GM18517 (cell line): ENCODE results near the gene SEC24C.
"Not testable (repeated sequence)": the region's sequence is repeated elsewhere in the genome, so short reads cannot be mapped to it uniquely, and the experiment has no call there.

Experiments used
- ATAC-seq: cut with Tn5 transposase; IDR thresholded peaks from one replicate; pipeline ENCODE4 v1.9.1; 2021; ENCODE audit warnings: mild to moderate bottlenecking, moderate library complexity; ENCODE audit not compliant: unreplicated experiment

Gene SEC24C

DNA sequence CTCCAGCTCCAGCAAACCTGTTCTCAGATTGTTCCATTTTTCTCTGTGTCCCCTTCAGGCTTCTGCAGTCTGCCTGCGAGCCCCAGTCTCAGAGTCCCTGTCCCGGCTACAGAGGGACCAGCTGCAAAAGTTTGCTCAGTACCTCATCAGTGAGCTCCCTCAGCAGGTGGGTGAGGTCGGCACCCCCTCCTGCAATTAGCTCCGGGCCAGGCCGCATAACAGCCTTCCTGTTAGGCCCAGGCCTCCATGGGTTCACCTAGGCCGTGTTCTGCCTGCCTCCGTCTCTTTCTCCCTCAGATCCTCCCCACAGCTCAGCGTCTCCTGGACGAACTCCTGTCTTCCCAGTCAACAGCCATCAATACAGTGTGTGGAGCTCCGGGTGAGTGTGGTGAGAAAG, 45.5 kb downstream of the SEC24C start:
- ATAC-seq: no peak

DNA sequence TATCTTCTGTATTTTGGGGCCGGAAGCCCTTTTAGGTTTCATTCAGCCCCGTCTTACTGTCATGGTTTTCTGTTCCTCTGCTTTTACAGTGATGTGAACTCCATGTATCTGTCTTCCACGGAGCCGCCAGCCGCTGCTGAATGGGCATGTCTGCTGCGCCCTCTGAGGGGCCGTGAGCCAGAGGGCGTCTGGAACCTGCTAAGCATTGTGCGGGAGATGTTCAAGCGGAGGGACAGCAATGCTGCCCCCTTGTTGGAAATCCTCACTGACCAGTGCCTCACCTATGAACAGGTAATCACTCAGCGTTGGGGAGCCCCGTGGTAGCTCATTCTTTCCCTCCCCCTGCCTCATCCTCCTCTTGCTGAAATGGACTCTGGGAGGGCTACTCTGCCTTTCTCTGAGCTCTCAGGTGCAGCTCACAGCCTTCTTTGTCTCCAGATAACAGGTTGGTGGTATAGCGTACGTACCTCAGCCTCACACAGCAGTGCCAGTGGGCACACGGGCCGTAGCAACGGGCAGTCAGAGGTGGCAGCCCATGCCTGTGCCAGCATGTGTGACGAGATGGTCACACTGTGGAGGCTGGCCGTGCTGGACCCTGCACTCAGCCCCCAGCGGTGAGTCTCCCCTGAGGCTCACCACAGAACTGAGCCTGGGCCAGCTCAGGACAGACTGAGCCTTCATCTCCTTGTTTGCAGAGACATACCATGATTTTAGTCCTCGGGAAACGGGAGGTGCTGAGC, 46.9 kb downstream of the SEC24C start:
- ATAC-seq: no peak

DNA sequence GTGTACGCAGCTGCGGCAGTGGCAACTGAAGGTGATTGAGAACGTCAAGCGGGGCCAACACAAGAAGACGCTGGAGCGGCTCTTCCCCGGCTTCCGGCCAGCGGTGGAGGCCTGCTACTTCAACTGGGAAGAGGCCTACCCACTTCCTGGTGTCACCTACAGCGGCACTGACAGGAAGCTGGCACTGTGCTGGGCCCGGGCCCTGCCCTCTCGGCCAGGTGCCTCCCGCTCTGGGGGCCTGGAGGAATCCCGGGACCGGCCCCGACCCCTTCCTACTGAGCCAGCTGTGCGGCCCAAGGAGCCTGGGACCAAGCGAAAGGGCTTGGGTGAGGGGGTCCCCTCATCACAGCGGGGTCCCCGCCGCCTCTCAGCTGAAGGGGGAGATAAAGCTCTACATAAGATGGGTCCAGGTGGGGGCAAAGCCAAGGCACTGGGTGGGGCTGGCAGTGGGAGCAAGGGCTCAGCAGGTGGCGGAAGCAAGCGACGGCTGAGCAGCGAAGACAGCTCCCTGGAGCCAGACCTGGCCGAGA, 47.8 kb downstream of the SEC24C start:
- no peak for ATAC-seq

DNA sequence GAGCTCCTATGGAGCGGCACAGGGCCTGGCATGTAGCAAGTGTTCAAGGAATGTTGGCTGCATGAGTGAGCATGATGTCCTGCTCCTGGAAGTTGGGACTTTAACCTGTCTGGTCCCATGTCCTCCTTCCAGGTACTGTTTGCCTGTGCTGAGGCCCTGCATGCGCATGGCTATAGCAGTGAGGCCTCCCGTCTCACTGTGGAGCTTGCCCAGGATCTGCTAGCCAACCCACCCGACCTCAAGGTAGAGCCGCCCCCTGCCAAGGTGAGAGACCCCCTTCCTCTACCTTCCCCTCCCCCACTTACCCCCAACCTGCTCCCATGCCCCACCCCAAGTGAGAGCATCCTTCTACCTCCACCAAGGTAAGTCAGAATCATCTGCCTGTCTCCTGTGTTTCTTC, 49.3 kb downstream of the SEC24C start:
- no peak for ATAC-seq

DNA sequence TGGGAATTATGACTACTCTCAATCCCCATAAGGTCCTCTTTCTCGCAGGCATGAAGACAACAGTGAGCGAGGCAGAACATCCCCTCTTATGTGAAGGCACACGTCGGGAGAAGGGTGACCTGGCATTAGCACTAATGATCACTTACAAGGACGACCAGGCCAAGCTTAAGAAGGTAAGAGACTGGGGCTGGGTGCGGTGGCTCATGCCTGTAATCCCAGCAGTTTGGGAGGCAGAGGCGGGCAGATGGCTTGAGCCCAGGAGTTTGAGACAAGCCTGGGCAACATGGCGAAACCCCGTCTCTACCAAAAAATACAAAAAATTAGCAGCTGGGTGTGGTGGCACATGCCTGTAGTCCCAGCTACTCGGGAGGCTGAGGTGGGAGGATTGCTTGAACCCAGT, 51.3 kb downstream of the SEC24C start:
- not testable (repeated sequence) for ATAC-seq

DNA sequence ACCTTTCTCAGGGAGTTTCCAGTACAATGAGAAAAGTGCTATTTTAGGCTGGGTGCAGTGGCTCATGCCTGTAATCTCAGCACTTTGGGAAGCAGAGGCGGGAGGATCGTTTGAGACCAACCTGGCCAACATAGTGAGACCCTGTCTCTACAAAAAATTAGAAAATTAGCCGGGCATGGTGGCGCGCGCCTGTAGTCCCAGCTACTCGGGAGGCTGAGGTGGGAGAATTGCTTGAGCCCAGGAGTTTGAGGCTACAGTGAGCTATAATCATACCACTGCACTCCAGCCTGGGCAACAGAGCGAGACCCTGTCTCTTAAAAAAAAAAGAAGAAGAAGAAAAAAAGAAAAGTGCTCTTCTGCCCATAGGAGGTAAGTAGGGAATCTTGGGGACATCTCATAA, 51.9 kb downstream of the SEC24C start:
- not testable (repeated sequence) for ATAC-seq

DNA sequence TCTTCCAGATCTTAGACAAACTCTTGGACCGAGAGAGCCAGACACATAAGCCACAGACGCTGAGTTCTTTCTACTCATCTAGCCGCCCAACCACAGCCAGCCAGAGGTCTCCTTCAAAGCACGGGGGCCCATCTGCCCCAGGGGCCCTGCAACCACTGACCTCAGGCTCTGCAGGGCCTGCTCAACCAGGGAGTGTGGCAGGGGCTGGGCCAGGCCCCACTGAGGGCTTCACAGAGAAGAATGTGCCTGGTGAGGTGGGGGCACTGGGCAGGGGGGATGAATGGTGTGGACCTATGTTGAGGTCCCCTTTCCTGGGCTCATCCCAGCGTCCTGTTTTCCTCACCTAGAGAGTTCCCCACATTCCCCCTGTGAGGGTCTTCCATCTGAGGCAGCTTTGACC, 52.6 kb downstream of the SEC24C start:
- ATAC-seq: no peak

DNA sequence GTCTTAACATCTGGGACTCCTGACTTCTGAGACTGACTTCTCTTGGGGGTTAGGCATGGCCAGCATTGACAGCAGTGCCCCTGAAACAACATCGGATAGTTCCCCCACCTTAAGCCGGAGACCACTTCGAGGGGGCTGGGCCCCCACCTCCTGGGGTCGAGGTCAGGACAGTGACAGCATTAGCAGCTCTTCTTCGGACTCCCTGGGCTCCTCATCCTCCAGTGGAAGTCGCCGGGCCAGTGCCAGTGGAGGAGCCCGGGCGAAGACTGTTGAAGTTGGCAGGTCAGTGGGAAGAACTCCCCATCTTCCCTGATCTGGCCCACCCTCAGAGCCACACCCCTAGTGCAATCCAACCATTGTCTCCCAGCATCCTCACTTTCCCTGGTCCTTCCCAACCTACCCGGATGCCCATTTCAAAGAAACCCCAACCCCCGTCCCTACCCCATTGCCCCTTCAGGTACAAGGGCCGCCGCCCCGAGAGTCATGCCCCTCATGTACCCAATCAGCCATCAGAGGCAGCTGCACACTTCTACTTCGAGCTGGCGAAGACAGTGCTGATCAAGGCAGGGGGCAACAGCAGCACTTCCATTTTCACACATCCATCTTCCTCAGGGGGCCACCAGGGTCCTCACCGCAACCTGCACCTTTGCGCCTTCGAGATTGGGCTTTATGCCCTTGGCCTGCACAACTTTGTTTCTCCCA, 53.3 kb downstream of the SEC24C start:
- ATAC-seq: no peak

DNA sequence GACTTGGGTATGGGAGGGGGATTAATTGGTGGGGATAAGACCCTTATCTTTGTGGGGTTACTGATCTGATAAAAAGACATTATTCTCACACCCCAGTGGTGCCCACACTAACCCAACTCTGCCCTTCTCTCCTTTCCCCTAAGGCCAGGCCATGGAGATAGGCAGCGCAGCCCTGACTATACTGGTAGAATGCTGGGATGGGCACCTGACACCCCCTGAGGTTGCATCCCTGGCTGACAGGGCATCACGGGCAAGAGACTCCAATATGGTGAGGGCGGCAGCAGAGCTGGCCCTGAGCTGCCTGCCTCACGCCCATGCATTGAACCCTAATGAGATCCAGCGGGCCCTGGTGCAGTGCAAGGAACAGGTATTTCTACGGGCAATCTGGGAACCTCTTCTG, 53.9 kb downstream of the SEC24C start:
- ATAC-seq: no peak

DNA sequence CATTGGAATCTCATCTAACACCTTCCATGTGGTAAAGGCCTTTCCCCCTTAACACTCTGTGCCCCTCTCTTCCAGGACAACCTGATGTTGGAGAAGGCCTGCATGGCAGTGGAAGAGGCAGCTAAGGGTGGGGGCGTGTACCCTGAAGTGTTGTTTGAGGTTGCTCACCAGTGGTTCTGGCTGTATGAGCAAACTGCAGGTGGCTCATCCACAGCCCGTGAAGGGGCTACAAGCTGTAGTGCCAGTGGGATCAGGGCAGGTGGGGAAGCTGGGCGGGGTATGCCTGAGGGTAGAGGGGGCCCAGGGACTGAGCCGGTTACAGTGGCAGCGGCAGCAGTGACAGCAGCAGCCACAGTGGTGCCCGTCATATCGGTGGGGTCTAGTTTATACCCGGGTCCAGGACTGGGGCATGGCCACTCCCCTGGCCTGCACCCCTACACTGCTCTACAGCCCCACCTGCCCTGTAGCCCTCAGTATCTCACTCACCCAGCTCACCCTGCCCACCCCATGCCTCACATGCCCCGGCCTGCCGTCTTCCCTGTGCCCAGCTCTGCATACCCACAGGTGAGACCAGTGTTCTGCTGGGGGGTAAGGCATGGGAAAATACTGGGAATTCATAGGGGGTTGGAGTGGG, 54.9 kb downstream of the SEC24C start:
- ATAC-seq: no peak

DNA sequence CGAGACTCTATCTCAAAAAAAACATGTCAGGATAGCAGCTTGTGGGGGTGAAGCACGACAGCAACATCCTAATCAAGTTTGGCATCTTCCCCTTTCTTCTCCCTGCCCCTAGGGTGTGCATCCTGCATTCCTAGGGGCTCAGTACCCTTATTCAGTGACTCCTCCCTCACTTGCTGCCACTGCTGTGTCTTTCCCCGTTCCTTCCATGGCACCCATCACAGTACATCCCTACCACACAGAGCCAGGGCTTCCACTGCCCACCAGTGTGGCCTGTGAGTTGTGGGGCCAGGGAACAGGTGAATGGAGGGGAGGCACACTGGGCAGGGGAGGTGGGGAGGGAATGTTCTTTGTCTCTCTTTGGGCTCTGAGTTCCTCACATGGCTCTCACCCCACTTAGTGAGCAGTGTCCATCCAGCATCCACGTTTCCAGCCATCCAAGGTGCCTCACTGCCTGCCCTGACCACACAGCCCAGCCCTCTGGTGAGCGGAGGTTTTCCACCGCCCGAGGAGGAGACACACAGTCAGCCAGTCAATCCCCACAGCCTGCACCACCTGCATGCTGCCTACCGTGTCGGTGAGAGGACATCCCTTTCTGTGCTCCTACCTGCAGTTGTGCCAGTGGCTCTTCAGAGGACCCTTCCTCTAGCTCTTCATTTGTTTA, 55.9 kb downstream of the SEC24C start:
- ATAC-seq: no peak

DNA sequence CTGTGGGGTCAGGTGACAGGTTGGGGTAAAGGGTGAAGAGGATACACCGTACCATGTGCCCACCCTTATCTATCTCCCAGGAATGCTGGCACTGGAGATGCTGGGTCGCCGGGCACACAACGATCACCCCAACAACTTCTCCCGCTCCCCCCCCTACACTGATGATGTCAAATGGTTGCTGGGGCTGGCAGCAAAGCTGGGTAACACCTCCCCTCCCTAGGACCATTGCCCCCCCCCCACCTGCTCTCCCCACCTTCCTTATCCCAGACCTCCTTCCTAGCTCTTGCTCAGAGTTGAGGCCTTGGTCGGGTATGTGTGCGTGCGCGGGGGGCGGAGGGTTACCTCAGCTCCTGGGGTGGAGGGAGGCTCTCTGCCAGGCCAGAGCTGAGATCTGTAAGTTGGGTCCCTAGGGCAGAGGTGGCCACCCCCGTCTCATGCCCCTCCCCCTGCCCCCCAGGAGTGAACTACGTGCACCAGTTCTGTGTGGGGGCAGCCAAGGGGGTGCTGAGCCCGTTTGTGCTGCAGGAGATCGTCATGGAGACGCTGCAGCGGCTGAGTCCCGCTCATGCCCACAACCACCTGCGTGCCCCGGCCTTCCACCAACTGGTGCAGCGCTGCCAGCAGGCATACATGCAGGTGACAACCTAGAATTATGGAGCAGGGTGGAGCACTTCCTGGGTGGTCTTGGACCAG, 56.5 kb downstream of the SEC24C start:
- ATAC-seq: no peak

DNA sequence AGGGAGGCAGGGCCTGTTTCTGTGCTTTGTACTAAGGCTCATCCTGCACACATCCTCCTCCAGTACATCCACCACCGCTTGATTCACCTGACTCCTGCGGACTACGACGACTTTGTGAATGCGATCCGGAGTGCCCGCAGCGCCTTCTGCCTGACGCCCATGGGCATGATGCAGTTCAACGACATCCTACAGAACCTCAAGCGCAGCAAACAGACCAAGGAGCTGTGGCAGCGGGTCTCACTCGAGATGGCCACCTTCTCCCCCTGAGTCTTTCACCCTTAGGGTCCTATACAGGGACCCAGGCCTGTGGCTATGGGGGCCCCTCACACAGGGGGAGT, 57.0 kb downstream of the SEC24C start:
- no peak for ATAC-seq

DNA sequence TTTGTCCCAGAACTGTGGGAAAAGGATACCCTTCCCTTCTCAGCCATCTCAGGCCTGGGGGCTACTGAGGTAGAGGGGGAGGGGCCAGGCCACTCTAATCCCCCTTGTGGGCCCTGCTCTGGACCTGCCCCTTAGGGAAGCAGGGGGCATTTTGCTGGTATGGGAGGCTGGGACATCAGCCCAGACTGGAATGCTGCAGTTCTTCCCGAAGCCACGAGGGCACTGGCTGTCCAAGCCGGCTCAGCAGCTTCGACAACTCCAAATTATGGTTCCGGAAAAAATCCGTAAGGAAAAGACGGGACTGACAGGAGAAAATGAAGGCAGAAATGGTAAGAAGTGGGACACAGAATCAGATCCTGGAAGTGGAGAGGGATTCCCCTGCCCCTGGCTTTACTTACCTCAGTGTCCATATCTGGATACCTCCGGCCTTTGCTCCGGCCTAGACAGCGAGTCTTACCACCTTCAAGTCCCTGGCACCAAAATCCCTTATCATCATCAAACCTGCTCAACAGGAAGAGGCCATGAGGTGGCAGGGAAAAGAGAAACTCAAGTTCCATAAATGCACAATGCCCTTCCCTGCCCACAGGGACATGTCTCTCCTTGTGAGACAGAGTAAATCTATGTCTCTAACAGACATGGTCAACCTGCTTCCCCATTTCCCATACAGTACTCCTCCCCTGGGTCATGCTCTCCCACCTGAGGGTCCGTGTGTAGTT, 58.3 kb downstream of the SEC24C start:
- no peak for ATAC-seq

DNA sequence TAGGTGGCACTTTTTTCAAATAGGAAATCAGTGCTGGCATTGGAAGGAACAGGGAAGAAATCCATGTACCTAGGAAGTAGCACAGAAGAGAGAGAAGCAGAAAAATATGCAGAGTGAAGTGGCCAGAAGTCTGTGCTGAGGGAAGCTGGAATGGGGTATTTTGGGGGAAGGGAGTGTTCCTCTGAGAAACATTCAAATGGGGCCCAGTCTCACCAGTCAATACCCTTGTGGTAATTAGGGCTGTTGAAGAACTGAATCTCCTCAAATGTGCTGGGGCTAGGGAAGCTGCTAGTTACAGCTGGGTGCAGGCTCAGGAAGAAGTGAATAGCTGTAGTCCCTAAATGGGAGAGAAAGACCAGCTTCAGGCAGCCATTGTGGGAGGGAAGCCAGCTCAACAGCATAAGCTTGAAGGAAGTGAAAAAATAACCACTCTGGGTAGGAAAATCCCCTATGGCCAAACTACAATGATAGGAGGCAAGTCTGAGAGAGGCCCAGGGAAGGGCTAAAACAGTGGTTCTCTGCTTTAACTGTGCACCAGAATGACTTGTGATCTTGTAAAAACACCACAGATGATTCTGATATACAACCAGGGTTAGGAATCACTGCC, 59.6 kb downstream of the SEC24C start:
- peak; percentile 46 for ATAC-seq

DNA sequence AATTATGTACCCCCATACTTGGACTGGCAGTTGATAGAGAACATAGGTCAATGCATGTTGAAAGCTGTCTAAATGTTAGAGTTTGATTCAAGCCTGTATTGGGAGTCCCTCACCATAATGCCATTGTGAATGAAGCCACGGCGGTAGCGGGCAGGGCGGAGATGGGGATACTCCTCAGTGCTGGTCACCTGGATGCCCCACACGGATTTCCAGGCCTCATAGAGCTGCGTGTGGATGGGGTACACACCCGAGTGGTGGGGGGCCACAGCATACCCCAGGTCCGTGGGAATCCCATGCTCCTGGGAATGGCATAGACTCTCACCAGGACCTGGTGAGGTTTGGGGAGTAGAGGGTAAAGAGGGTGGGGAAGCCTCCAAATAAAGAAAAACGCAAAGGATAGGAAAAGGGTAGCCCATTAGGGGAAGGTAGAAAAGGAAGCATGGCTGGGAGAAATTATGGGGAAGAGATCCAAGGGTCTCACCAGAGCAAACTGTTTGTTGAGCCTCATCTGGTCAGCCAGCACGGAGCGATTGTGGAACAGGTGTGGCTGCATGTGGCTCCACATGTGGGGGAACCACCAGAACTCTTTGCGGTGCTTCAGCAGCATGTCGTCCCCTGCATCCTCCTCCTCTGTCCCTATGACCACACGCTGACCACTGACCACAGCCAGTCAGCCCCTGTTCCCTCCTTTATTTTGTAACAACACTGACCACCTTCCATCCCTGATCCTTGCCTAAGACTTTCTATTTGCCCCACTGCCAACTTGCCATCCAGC, 62.2 kb downstream of the SEC24C start:
- no peak for ATAC-seq

DNA sequence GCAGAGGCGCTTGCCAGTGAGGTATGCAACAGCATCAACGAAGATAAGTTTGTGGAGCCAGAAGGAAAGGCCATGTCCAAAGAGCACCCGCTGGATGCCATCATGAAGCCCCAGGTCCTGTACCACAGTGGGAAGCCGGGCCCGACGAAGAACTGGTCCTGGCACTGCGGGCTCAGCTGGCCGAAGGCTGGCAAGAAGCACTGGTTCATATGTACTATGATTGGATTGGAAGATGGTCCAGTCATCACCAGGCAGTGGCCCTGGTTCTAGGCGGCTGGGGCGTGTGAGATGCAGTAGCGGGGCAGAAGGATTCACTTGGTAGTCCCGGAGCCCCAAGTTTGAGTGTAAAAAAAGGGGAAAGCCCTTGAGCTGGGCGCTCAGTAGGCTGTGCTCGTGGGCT, 63.3 kb downstream of the SEC24C start:
- no peak for ATAC-seq

DNA sequence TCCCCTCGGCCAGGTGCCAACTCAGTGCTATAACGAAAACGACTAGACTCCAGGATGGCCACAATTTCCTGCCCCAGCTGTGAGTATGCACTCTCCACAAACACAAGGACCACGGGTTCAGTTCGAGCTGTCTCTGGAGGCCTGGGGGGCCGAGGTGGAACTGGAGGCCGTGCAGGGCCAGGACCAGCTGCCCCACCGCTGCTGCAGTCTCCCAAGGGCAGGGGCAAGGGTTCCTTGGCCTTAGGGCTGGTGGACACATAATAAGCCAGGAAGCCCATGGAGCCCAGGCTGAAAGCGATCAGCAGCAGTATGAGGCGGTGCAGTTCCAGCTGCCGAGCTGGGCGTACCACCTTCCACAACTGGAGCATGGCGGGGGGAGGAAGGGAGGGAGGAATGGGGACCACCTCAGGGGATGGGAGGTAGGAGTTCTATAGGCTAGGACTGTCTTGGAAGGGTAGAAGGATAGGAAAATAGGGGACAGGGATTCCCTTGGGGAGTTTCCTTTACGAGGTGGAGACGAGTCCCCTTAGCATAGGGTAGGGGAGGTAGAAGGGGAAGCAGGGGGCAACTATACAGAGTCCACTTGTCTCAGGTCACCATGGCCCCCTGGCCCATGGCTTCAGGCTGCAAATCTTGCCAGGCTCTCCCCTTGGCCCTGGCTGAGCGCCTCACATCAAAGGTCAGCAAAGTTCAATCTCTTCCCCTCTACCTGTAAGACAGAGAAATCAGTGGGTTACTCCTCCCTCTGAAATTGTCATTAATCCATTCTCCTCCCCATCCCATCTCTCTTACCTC, 64.0 kb downstream of the SEC24C start:
- ATAC-seq: no peak
